ENCODE results near the gene INAFM2.

GRCh38 chr15:40292246-40292645, 31.2 kb upstream of the INAFM2 start:
- no peak for TF ChIP-seq POLR2A (IDR thresholded peaks at IDR 0.05; ENCODE audit: extremely low read depth, insufficient read length)
- no peak for TF ChIP-seq CTCF (IDR thresholded peaks at IDR 0.05; ENCODE audit: low read depth, low read length)
- no peak for TF ChIP-seq MYC (IDR thresholded peaks at IDR 0.05; ENCODE audit: low read depth, low read length)
